GM21526 (cell line): Measurements from ENCODE around the gene FHIP2A.
"Not testable (repeated sequence)": the region's sequence is repeated elsewhere in the genome, so short reads cannot be mapped to it uniquely, and the experiment has no call there.

Source experiments
- ATAC-seq: cut with Tn5 transposase; IDR thresholded peaks from one replicate; pipeline ENCODE4 v1.9.1; 2021; ENCODE audit warnings: moderate library complexity; ENCODE audit not compliant: unreplicated experiment, low FRiP score

FHIP2A gene, protein sequence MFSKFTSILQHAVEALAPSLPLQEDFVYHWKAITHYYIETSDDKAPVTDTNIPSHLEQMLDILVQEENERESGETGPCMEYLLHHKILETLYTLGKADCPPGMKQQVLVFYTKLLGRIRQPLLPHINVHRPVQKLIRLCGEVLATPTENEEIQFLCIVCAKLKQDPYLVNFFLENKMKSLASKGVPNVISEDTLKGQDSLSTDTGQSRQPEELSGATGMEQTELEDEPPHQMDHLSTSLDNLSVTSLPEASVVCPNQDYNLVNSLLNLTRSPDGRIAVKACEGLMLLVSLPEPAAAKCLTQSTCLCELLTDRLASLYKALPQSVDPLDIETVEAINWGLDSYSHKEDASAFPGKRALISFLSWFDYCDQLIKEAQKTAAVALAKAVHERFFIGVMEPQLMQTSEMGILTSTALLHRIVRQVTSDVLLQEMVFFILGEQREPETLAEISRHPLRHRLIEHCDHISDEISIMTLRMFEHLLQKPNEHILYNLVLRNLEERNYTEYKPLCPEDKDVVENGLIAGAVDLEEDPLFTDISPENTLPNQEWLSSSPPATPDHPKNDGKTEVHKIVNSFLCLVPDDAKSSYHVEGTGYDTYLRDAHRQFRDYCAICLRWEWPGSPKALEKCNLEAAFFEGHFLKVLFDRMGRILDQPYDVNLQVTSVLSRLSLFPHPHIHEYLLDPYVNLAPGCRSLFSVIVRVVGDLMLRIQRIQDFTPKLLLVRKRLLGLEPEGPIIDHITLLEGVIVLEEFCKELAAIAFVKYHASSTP

DNA sequence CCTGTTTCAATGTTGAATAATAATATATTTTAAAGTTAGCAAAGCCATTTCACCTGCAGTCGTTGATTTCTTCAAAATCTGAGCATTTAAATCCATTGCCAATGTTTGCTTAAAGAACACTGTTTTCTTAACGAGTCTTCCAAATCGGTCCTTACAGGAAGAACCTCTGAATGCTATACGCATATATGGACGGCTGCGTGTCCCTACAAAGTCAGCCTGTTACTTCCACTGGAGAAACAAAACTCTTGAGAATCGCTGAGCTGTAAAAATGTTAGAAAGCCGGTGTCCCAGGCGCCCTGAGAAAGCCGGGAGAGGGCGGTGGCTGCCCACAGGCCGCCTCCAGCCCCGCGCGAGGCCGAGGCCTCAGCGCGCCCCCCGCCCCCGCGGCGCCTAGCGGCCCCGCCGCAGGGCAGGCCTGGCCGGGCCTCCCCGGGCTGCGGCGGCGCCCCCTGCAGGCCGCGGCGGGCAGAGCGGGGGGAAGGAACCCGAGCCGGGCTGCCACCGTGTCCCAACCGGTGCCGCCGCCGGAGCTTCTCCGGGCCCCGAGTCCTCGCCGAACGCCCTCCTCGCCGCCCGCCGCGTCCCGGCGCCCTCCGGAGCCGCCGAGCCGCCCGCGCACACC, at the start of gene FHIP2A:
TSS of gene FHIP2A (plus strand) at position 488 of the 622 bp plus-strand sequence. CDS start 299 bp downstream, outside the sequence.
- ATAC-seq = peak; percentile 71

DNA sequence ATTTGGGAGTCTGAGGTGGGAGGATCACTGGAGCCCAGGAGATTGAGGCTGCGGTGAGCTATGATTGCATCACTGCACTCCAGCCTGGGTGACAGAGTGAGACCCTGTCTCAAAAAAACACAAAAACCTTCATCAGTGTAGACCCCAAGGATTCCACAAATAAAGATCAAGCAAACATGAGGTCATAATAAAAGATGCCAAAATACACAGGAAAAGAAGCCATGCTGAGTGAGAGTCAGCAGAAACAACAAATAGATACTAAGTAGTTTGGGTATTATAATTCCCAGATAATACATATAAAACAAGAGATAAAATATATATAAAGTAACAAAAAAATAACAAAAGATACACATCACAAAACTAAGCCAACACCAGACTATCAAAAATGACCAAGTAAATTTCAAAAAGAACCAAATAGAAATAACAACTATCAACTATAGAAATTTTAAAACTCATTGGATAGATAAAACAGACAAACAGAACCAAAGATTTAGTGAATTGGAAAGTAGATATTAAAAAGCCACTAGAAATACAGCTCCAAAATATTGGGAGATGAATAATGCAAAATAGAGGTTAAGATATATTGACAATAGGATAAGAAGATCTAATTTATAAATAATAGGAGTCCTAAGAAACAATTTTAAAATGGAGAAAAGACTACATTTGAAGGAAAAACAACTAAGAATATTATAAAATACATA, 48.9 kb upstream of the FHIP2A start:
- ATAC-seq = no peak

DNA sequence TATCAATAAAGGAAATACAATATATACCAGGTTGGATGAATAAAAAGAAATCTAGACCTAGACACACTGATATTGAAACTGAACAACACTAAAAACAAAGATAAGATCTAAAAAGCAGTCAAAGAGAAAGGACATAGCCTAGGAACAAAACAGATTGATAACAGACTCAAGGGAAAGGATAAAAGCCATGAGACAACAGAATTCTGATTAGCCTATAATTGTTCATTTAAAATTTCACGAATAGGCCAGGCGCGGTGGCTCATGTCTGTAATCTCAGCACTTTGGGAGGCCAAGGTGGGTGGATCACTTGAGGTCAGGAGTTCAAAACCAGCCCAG, 48.4 kb upstream of the FHIP2A start:
- no peak for ATAC-seq

DNA sequence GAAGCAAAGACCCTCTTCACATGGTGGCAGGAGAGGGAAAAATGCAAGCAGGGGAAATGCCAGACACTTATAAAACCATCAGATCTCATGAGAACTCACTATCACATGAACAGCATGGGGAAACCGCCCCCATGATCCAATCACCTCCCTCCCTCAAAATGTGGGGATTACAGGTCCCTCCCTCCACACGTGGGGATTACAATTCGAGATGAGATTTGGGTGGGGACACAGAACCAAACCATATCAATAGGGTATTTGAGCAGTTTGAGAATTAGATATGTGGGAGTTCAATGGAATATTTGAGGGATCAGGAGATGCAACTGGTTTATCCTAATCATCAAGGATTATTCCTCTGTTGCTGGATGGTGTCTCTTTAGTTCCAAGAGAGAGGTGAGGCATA, 46.5 kb upstream of the FHIP2A start:
- ATAC-seq = not testable (repeated sequence)

DNA sequence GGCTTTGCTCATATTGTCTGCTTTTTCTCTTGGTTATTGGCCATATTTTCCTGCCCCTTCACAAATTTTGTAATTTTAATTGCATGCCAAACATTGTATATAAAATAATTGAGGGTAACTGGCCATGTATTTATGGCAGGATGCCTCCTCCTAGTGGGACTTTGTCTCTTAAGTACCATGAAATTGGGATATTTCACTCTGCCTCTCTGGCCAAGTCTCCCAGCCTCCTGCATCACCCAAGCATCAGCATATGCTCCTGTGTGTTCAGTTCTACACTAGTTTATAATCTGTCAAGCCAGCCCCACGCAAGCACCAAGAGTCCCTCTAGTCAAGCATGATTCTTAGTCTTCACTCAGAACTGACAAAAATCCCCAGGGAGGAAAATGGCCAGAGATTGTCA, 44.2 kb upstream of the FHIP2A start:
- ATAC-seq = no peak

DNA sequence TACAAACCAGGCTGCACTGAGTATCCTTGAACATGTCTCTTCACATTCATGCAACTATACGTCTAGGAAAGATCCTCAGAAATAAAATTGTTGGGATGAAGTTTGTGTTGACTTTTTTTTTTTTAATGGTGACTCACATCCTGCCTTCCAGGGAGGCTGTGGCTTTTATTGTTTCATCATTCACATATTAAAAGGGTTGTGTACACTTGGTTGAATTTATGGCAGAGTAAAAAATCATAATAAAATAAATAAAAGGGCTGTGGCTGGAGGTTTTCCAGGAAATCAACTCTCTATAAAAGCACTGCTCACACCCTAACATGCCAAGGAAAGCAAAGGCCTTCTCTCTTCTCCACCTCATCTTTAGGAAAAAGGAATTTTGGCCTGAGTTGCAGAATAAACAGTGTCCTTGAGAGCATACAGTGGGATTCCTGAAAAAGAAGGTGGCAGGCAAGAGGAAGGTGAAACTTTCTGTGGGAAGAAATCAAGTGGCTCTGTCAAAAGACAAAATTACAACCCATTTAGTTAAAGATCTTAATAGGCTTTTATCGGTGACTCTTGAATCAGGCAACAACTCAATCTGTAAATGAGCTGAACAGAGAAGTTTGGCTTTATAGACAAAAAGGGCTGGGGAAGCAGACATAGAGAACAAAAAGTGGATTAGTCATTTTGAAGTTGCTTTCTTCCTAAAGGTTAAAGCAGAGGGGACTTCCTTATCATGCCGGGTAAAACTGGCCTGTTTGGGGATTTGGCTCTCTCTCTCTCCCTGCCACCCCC, 41.6 kb upstream of the FHIP2A start:
- no peak for ATAC-seq

DNA sequence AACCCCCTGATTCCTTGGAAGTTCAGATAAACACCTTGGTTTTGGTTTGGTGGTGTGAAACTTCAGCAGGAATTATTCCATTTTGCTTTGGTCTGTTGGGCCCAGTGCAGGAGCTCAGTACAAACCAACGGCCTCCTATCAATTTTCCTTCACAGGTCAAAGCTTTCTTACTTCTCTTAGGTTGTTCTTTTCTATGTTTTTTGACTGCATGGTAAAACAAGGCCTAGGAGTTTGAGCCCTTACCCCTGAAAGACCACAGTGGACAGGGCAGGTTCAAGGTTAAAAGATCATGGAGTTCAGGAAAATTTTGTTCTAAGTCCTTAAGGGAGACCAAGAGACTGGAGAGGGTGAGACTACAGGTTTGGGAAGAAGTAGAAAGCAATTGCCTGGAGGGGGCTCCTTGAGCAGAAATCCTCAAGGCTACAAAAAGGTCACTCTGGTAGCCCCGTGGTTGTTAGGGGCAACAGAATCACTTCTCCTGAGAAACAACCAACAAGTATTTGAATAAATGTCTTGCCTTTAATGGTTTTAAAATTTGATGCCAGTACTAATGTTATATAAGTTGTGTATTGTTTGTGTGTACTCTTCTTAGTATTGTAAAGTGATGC, 40.9 kb upstream of the FHIP2A start:
- ATAC-seq = no peak

DNA sequence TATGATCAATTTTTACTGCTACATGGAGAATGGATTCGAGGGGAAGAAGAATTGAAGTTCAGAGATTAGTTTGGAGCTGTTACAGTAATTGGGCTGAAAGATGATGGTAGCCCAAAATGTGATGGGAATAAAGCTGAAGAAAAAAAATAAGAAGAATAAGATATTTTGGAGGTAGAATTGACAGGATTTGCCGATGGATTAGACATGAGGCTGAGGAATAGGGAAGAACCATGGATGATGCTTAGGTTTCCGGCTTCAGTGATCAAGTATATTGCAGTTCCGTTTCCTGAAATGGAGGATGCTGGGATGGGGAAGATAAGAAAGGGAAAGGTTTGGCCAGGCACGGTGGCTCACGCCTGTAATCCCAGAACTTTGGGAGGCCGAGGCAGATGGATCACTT, 38.9 kb upstream of the FHIP2A start:
- ATAC-seq = no peak

DNA sequence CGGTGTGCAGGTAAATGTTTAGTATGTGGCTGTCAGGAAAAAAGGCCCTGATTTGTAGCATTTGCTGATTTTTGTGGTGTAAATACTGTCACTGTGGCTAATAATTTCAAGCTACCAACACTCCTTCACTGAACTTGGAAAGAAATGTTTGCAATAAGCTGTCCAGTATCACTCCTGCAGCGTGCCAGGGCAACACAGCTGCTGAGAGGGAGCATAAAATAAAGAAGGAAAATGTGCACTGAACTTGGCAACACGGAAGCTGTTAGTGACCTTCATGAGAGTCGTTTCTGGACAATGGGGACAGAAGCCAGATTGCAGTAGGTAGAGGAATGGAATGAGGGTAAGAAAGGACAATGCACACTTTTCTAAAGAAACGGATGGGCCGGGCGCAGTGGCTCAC, 37.9 kb upstream of the FHIP2A start:
- no peak for ATAC-seq

DNA sequence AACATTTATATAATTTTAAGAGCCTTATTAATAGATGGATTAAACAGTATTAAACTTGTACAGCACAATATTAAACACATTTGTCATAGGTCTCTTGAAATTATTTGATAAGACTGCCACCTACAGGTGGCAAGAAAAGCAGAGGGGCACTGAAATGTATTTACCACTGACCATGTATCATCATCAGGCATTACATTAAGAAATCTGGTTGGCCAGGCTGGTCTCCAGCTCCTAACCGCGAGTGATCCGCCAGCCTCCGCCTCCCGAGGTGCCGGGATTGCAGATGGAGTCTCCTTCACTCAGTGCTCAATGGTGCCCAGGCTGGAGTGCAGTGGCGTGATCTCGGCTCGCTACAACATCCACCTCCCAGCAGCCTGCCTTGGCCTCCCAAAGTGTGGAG, 35.1 kb upstream of the FHIP2A start:
- not testable (repeated sequence) for ATAC-seq

DNA sequence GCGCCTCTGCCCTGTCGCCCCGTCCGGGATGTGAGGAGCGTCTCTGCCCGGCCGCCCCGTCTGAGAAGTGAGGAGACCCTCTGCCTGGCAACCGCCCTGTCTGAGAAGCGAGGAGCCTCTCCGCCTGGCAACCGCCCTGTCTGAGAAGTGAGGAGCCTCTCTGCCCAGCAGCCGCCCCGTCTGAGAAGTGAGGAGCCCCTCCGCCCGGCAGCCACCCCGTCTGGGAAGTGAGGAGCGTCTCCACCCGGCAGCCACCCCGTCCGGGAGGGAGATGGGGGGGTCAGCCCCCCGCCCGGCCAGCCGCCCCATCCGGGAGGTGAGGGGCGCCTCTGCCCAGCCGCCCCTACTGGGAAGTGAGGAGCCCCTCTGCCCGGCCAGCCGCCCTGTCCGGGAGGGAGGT, 34.4 kb upstream of the FHIP2A start:
- ATAC-seq = not testable (repeated sequence)

DNA sequence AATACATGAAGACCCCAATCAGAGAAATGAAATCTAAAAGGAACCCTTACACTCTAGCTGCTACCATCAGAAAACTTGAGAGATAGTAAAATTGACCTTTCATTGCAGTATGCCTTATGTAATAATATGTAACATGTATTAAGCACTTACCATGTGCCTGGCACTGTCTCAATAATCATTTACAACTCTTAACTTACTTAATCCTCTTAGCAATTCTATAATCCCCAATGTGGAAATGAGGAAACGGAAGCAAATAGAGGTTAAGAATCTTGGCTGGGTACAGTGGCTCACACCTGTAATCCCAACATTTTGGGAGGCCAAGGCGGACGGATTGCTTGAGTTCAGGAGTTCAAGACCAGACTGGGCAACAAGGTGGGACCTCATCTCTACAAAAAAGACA, 29.8 kb upstream of the FHIP2A start:
- no peak for ATAC-seq

DNA sequence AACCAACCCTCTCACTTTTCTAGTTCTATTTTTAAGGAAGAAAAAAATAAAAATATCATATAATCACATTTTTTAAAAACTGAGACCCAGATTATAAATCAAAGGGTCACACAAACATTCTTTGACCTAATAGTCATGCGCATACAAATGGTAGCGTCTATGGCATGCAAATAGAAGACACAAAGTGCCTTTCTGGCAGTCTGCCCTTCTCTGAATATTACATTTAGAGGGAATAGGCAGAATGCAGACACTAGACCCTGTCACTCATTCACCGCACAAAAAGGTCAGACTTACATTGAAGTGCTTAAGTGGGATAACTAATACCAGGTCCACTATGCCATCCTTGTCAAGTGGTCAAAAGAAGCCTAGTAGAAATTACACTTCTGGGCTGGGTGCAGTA, 26.5 kb upstream of the FHIP2A start:
- ATAC-seq = no peak

DNA sequence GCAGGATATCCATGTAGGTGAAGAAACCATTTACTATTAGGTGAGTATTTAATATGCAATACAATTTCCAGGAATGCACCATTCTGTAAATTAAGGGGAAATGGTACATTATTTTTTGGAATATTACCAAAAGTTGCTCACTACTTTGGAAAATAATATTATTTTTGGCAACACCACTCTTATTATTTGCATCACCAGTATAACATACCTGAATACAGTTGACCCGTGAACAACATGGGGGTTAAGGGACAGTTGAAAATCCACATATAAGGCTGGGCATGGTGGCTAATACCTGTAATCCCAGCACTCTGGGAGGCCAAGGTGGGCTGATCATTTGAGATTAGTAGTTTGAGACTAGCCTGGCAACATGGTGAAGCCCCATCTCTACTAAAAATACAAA, 21.2 kb upstream of the FHIP2A start:
- no peak for ATAC-seq

DNA sequence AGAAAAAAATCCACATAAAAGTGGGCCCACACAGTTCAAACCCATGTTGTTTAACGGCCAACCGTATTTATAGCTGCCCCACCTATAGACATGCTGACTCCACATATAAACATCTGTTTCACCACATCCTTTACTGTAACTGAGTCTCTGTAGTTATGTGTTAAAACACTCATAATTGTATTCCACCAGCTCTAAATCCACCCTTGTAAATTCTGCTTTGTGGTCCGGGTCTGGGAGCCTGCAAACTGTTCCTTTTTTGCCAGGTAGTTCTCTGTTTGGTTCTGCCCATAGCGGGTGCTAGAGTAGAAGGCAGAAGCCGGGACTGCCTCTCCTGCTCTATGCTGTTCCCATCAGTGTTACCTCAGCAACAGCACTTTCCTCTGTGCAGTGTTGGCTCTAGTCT, 20.2 kb upstream of the FHIP2A start:
- peak; percentile 77 for ATAC-seq

DNA sequence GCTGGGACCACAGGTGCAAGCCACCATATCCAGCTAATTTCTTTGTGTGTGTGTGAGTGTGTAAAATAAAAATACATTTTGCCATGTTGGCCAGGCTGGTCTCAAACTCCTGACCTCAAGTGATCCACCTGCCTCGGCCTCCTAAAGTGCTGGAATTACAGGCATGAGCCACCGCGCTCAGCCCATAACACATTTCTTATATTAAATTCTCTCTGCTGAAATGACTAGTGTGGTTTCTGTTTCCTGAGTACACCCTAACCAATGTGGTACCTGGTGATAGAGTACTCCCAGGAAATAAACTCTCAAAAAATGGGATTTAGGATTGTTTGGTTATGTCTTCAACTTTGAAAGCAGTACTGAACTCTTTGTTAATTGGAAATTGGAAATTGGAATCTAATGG, 19.4 kb upstream of the FHIP2A start:
- no peak for ATAC-seq

DNA sequence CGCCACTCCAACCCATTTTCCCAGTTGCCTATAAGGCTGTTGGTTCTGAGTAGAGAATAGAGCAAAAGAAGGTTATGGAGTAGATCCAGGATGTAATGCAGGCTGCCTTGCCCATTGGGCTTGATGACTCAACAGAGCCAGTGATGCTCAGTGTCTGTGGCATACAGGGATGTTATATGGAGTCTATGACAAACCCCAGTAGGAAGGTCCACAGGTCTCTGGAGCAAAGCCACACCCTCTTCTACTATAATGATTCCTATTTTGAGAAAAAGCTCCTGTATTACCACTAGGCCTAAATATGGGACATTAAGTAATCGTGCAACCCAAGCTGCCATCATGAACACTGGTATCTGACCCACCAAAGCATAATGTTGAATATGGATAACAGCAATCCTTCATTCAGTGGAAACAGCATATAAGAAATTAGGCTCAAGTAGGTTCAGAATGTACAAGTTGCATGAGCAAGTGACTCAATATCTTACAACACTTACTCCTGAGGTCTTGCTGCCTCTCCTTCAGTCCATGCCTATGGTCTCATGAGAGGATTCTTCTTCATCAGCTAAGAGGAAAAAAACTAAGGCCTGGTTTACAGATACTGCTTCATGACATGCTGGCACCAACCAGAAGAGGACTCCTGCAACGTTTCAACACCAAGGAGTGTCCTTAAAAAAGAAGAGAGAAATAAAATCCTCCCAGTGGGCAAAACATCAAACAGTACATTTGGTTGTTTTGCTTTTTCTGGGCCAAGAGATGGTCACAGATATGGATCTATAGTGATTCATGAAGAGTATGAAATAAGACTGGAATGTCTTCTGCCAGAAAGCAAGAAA, 14.8 kb upstream of the FHIP2A start:
- no peak for ATAC-seq

DNA sequence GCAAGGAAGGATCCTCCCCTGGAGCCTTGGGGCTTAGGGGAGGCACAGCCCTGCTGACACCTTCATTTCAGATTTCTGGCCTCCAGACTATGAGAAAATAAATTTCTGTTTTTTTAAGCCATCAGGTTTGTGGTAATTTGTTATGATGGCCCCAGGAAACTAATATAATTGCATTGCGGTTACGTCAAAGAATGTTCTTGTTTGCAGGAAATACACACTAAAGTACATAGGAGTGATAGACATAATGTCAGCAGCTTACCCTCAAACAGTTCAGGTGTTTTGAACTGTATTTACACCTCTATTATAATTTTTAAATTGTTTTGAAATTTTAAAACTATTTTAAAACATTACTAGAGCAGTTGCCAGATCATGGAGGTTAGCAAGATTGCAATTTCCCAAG, 12.6 kb upstream of the FHIP2A start:
- no peak for ATAC-seq

DNA sequence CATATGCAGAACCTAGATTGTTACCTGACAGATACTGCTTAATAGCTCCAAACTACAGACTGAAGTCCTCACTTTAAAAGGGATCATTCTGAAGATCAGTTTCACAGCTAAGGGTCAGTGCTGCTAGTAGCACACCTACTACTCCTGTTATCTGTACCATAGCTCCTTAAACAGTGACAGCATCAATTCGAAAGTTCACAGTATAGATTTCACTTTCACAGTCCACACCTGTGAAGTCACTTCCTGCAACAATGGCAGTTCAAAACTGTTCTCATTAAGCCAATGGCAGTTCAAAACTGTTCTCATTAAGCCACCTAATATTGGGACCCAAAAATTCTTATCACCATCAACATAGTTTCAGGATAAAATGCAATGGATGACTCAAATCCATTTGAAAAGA, 10.7 kb upstream of the FHIP2A start:
- peak; percentile 100 for ATAC-seq
